ENCODE data around the gene AGER.

Gene AGER

DNA sequence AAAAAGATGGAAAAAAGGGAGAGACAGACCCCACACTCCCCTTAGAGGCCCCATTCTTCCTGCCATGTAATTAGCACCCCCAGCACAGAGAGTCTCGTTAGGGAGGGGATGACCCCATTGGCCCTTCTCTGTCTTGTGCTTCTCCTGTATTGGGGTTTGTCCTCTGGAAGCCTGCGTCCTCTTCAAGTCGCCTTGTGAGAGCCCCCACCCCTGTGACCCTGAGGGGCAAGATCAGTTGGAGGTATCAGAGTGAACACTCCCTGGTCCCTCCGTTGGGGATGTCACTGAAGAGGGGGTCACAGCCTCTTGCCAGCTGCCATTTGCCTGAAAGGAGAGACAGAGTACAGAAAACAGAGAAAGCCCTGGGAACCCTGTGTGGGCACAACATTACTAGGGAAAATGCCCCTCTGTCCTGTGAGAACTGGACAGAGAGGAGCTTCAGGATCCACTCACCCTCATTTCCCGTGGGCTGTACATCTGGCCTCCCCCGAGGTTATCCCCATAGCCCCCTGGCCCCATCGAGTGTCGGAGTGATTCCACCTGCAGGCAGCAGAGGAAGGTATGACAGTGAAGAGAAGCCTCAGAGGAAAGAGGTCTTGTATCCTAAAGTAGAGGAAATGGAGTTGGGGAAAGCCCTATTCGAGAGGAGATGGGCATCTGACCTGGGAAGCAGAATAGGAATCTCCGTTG, 2.2 kb upstream of the AGER start:
- DNase-seq (ENCODE audit: low spot score), result peak; percentile 41

DNA sequence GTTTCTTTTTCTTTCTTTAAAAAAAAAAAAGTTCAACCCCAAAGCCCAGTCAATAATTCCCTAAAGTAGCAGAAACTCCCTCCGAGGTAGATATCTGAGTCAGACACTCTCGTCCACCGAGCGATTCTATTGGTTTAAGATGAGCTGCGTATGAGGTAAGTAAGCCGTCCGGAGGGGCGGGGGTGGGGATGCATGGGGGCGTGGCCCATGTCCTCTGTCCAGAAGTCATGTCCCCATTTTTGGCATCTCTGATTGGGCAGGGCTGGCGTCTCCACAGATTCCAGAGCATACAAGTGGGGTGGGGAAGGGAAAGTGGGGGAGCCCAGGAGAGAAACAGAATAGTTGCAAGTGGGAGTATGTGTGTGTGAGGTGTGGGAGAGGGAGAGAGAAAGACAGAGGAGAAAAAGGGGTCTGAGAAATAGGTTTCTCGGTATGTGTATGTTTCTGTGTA, 1.7 kb upstream of the AGER start:
- peak; percentile 92 for DNase-seq (ENCODE audit: low spot score)

DNA sequence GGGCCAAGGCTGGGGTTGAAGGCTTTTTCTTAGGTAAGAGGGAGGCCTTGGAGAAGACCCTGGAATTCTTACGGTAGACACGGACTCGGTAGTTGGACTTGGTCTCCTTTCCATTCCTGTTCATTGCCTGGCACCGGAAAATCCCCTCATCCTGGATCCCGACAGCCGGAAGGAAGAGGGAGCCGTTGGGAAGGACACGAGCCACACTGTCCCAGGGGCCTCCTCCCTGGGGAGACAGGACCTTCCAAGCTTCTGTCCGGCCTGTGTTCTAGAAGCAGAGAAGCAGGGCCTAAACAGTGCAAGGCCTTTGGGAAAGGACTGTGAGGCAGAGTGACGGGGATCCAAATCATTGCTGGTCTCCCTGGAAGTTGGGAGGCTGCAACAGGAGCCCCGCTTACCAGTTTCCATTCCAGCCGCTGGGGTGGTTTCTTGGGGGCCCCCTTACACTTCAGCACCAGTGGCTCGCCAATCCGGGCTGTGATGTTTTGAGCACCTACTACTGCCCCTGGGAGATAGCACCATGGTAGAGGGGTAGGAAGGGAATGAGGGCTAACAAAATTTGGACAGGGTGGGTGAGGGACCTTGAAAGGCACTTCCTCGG, 470 bp downstream of the AGER start:
- DNase-seq (ENCODE audit: low spot score), result no peak

DNA sequence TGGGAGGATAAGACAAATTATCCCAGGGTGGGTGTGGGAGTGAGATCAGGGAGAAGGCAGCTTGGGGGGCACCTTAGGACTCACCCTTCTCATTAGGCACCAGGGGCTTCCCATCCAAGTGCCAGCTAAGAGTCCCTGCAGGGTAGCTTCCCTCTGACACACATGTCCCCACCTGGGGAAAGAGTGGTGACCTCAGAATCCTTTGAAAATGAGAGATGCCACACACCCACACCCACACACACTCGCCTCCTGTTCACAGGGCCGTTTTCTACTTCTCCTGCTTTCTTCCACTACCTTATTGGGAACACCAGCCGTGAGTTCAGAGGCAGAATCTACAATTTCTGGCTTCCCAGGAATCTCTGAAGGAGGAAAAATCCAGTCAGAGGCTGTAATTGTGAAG, 1.0 kb downstream of the AGER start:
- no peak for DNase-seq (ENCODE audit: low spot score)

DNA sequence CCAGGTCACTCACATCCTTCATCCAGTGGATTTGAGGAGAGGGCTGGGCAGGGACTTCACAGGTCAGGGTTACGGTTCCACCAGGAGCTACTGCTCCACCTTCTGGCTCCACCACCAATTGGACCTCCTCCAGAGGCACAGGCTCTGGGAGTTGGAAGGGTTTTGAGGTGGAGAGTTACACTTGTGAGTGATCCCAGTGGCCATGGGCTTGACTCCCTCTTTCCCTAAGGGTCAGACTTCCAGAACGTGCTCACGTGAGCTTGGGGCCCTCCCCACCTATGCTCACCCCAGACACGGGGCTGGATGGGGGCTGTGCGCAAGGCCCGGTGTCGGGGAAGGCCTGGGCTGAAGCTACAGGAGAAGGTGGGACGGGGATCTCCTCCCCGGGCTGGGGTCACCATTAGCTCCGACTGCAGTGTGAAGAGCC, 1.5 kb downstream of the AGER start:
- DNase-seq (ENCODE audit: low spot score), result peak; percentile 52

DNA sequence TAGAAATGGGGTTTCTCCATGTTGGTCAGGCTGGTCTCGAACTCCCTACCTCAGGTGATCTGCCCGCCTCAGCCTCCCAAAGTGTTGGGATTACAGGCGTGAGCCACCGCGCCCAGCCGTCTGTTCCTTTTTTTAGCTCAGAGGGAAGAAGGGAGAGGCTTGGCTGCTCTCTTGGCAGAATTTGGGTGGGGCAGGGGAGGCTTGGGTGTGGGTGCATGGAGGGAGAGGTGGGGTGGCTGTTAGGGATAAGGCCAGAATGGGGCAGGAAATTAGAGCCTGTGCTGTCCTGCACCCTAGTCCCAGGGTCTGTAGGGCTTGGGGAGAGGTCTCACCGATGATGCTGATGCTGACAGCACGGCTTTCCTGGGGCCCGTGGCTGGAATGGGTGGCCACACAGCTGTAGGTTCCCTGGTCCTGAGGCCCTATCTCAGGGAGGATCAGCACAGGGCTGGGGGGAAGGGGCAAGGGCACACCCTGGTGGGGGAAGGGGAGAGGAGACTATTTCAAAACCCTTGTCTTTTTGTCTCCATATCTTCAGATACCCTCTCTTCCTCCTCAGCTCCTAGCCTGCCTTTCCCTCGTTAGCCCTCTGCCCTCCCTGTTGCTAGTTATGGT, 2.0 kb downstream of the AGER start:
- DNase-seq (ENCODE audit: low spot score), result peak; percentile 75

DNA sequence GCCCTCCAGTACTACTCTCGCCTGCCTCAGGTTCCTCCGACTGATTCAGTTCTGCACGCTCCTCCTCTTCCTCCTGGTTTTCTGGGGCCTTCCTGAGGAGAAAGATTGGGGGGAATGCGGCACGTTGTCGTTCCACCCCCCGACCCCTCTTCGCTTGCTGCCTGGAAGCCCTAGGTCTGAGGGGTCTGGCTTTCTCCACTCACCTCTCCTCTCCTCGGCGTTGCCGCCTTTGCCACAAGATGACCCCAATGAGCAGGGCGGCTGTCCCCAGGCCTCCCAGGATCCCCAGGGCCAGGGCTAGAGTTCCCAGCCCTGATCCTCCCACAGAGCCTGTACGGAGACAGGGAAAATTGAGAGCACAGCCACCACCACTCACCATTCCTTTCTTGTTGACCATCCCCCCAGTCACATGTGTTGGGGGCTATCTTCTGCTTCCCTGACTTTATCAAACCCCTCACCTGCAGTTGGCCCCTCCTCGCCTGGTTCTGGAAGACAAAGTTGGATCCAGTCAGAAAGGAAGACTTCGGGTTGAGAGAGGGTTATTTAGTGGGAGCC, 2.8 kb downstream of the AGER start:
- no peak for DNase-seq (ENCODE audit: low spot score)

DNA sequence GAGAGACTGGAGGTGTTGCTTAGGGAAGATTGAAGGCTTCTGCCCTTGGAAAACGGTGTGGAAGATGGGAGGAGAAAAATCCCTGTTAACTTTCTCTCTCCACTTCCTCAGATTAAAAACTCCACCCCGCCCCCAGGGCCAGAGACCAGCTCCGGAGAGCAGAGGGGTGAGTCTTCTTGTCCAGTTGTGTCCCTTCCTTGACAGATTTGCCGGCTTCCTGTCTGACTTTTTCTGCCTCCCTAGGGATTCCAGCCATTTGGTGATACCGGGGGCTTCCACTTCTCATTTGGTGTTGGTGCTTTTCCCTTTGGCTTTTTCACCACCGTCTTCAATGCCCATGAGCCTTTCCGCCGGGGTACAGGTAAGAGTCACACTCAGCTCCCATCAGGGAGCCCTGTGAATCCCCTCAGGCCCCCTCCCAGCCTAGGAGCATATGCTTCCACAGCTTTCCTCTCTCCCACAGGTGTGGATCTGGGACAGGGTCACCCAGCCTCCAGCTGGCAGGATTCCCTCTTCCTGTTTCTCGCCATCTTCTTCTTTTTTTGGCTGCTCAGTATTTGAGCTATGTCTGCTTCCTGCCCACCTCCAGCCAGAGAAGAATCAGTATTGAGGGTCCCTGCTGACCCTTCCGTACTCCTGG, 4.2 kb downstream of the AGER start:
- no peak for DNase-seq (ENCODE audit: low spot score)

DNA sequence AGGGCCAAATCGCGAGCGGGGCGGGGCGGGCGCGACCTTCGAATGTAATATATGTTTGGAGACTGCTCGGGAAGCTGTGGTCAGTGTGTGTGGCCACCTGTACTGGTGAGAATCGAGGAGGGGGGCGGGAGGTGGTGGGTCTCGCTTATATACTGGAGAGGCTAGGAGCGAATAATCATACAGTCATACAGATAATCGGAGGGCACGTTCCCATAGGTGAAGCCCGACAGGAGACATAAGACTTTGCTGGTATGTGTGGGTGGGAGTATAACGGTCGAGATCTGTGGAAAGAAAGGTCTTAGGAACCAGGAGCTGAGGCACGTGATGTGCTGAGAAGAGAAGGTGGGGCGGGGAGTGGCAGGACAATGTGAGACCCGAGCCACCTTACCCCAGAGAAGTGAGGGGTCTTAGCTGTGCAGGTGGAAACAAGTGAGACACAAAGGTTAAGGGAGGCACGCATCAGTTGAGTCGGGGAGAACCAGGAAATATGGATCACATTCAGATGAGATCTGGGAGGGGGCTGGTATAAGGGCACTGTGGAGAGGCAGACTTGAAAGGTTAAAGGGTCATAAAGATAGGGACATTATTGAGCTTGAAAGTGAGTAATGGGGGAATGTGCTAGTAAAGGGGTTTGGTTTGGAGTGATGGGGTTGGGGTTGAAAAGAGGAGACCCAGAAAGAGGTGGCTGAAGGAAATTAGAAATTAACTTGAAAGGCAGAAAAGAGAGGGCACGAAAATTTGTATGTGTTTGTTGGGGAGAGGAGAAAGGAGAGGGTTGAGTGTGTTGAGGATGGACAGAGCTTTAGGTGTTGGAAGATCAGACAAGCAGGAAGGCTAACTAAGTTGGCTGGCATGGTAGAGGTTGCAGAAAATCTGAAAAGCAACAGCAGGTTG, 5.3 kb downstream of the AGER start:
- DNase-seq (ENCODE audit: low spot score), result peak; percentile 50

DNA sequence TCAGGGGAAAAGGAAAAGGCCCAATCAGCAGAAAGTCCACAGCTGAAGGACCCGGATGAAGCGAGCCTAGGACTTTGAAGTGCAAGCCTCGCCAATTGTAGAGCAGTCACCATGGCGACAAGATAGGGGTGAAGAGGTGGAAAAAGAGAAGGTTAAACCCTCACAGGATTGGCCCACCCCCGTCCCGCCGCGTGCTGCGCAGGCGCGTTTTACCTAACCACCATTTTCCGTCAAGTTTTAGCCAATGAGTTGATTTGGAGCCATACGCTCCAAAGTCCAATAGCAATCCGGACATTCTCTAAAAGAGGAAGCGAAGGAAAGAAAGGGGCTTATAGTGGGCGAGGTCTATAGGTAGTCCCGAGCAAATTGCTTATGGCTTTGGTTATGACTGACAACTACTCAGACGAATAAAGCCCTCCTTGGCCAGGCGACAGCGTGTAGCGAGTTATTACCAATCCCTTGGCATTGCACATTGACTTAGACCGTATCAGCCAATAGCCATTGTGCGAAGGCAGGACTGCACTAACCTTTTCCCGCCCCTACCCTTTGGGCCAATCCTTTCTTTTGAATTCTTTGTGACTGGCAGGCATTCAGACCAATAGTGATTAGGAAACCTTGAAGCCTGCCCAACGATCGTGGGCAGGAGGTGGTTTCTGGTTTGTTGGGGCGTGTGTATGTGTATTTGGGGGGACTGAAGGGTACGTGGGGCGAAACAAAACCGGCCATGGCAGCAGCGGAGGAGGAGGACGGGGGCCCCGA, 6.1 kb downstream of the AGER start, which contains the start of gene RNF5:
TSS of gene RNF5 (plus strand) at position 618 of the 759 bp plus-strand sequence. CDS start at position 725, 107 bp downstream.
- DNase-seq (ENCODE audit: low spot score), result peak; percentile 99

DNA sequence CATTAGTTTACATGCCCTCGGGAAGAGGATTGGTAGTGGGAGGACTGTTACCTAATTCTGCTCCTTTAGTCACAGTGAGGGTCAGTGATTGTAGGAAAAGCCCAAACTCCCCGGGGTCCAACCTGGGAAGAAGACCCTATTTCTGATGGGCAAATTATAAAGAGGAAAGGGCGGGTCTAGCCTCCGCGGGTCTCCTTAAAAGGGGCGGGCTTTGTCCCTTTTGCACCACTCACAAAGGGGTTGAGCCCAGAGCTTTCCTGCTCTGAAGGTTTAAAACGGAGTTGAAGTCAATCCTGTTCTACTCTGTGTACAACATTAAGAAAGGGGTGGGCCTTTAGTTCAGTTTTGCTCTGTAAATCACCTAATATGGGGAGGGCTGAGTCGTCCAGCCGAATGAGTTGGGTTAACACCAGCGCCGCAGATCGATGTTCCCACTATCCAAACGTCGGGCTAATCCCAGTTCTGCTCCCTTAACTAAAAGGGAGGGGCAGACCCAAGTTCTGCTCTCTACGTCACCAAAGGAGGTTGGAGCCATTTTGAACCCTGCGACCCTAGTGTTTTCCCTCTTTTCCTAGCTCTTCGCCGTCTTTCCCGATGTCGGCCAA, 6.8 kb downstream of the AGER start:
- no peak for DNase-seq (ENCODE audit: low spot score)

DNA sequence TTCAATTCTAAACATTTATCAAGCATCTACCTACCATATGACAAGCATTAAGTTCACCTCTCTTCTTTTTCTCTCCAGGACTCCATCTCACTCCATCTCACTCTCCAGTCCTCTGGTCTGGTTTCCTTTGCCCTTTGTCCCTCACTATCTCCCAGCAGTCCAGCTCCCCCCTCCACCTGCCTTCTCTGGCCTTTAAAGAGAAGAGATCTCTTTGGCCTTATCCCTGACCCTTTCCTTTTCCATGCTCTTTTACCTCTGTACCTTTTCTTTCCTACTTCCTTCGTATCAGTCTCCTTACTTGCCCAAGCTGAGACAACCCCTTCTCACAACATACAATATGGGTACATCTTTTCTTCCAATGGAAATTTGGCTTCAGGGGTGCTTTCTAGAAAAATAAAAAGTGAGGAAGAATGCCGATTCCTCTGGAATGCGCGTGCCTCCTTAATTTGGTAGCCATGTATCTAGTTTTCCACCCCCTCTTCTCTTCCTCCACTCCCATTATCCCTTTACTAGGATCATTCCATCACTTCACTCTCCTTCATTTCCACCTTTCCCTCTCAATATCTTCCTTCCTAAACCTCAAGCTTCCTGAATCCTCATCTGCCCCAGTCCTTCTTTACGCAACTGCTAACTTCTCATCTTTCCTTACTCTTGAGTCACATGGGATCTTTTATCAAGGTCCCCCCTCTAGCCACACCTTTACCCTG, 7.4 kb downstream of the AGER start:
- DNase-seq (ENCODE audit: low spot score), result peak; percentile 63

DNA sequence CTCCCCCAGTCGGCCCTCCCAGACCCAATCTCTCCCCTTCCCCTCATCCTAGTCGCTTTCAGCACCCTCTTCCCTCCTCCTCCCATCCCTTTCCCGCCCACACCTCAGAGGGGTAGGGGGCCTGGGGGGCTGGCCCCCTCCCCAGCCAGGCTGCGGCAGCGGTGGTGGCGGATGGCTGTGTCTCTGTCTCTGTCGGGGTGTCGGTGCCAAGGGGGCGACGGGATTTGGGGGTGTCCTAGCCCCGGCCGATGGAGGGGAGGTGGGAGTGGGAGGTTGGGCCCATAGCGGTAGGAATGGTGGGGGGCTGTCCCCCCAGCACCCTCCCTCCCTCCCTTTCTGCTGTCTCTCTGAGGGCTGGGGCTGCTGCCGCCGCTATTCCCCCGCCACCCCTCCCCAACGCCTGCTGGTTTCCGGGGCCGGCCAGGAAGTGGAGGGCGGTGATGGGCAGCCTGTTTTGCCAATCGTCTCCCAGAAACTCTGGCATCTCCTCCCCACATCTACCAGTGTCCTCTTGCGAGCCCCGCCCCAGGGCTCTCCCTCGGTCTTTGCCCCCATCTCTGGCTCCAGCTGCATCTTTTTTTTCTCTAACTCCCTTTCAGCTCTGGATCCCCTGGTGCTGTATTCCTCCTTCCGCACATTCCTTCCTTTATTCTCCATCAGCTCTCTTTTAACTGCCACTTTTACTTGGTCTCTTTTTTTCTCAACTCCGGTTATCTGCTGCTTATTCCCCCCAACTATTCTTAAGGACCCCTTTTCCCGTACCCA, 8.2 kb downstream of the AGER start, which contains the start of gene AGPAT1:
TSS of gene AGPAT1 (minus strand) at position 374 of the 765 bp plus-strand sequence. CDS start 4,588 bp downstream, outside the sequence.
- DNase-seq (ENCODE audit: low spot score), result peak; percentile 95

DNA sequence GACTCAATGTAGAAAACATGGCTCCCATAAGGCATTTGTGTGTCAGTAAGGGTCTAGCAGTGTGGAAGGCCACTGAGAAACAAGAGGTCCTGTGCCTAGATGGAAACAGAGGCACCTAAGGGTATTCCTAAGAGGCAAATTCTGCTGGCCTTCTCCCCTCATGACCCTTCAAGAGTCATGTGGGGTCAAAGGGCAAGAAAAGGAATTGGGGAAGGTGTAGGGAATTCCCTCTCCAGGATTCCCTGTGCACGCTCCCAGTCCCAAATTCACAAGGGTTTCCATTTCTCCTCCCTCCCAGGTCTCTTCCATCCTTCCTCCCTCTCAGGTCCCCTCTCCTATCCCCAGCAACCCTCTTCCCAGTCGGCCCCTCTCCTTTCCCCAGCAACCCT, 8.7 kb downstream of the AGER start:
- DNase-seq (ENCODE audit: low spot score), result peak; percentile 33

DNA sequence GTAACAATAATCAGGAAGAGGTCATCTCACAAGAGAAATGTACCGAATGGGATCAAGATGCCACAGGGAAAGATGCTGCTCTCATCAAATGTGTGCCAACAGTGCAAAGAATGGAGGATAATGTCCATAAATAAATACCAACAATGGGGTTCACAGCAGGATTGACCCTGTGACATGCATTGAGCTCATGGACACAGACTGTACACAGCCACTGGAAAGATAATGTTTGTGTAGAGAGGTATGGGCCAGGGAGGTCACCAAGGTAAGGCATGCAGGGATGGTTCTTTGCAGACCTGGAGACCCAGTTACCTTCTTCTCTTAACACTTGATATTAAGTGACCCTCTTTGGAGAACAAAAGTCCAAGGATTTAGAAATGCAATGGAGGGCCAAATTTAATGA, 9.6 kb downstream of the AGER start:
- no peak for DNase-seq (ENCODE audit: low spot score)

DNA sequence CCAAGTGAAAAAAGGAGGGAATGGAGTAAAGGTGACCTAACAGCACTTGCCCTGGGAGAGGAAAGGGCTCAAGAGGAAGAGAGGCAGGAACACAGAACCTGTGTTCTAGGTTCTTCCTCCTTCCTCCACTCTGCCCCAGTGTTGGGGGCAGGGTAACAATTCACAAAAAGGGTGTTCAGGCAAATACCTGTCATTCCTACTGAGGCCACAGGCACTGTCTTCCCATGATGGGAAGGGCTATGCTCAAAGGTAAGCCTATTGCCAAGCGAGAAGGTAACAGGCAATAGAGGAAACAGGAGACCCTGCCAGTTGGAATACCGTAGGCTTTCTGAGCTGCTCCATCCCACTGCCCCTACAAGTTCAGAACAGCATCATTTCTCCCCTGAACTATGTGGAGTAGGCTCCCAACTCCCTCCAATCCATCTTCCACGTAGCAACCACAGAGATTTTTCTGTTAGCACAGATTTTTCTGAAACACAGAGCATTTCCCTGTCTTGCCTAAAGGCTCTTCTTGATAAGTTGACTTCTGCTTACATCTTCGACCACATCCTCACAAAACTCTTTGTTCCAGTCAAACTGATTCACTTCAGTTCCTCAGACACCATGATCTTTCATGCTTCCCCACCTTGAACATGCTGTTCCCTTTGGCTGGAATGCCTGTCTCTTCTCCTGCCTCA, 10.9 kb downstream of the AGER start:
- DNase-seq (ENCODE audit: low spot score), result no peak

DNA sequence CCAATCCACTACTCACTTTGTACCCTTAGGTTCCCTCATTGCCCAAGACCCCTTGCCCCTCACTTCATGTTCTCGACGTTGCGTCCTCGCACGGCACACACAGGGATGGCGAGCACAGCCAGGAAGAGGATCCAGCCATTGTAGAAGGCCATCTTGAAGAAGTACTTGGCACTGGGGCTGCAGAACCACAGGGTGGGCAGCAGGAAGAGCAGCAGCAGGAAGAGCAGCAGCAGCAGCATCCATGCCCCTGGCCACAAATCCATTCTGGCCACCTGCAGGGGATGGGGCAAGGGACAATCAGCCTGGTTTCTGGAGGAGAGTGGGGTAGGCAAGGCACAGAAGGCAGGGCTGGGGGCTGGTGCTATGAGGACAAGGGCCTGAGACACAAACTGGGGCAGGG, 12.8 kb downstream of the AGER start:
- DNase-seq (ENCODE audit: low spot score), result no peak

DNA sequence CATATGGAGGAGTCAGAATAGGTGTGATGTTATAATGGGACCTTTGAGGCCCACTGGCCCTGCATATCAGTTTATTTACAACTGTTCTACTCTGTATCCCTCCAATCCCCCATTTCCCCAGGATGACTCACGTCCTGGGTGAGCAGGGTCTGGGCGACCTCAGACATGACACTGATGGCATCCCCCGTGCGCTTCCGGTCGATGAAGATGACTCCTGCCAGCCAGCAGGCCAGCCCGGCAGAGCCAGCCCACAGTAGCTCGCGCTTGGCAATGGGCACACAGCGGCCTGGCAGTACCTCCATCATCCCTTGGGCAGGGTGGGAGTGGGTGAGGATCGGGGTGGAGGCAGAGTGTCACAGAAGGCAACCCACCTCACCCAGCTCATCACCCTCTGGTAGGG, 13.8 kb downstream of the AGER start:
- no peak for DNase-seq (ENCODE audit: low spot score)
